Astrocyte (in vitro differentiated cells and primary cell): ENCODE data around the gene PLEKHM2.

ENCODE experiments used
- CTCF ChIP-seq: IDR thresholded peaks from 2 replicates; pipeline ENCODE4 v1.5.1; 2011; ENCODE audit warnings: low read depth, mild to moderate bottlenecking, inconsistent platforms, low read length, moderate library complexity; ENCODE audit not compliant: insufficient read depth
- EZH2 ChIP-seq: IDR thresholded peaks from 2 replicates; pipeline ENCODE4 v1.6.1; 2012; ENCODE audit warnings: mild to moderate bottlenecking, low read length, inconsistent platforms; ENCODE audit not compliant: insufficient read depth

- TF ChIP-seq CTCF (no peak), EZH2 (no peak)
Measured at GRCh38 chr1:15735304-15736037, 51.4 kb downstream of the PLEKHM2 start.
